GM18861 (cell line): ENCODE measurements around the gene SYNGR3.
"Not testable (repeated sequence)": the region's sequence is repeated elsewhere in the genome, so short reads cannot be mapped to it uniquely, and the experiment has no call there.

Experiments
- ATAC-seq: cut with Tn5 transposase; IDR thresholded peaks from one replicate; pipeline ENCODE4 v1.9.1; 2021; ENCODE audit not compliant: unreplicated experiment

Gene SYNGR3

GRCh38 chr16:1958715-1959268 is 31.0 kb upstream of the SYNGR3 start:
- no peak for ATAC-seq

GRCh38 chr16:1959269-1960039 is 30.3 kb upstream of the SYNGR3 start, which contains the start of gene NDUFB10:
TSS of gene NDUFB10 (plus strand) at chr16:1959538. CDS start at chr16:1959625, 87 bp downstream.
- ATAC-seq: peak; percentile 70

GRCh38 chr16:1960665-1961630 is 28.8 kb upstream of the SYNGR3 start:
- no peak for ATAC-seq

GRCh38 chr16:1961651-1962067 is 28.1 kb upstream of the SYNGR3 start:
- ATAC-seq: no peak

- ATAC-seq: not testable (repeated sequence)
Observed at GRCh38 chr16:1962161-1963153, 27.3 kb upstream of the SYNGR3 start.

GRCh38 chr16:1963806-1964505 is 25.8 kb upstream of the SYNGR3 start:
- no peak for ATAC-seq

- peak; percentile 72 for ATAC-seq
Observed at GRCh38 chr16:1964506-1965395, 25.0 kb upstream of the SYNGR3 start, which contains the start of gene RPS2. TSS of gene RPS2 (minus strand) at chr16:1964826. CDS start at chr16:1964625, 201 bp downstream.

GRCh38 chr16:1965396-1966001 is 24.3 kb upstream of the SYNGR3 start:
- no peak for ATAC-seq

- ATAC-seq: no peak
Observed at GRCh38 chr16:1966460-1966859, 23.3 kb upstream of the SYNGR3 start, which contains the start of gene RNF151. TSS of gene RNF151 (plus strand) at chr16:1966856. CDS start at chr16:1966882, 26 bp downstream.

GRCh38 chr16:1968146-1968953 is 21.4 kb upstream of the SYNGR3 start:
- ATAC-seq: no peak

GRCh38 chr16:1971796-1972489 is 17.8 kb upstream of the SYNGR3 start, which contains the start of gene TBL3:
TSS of gene TBL3 (plus strand) at chr16:1972053. CDS start at chr16:1972165, 112 bp downstream.
- ATAC-seq: peak; percentile 71

- no peak for ATAC-seq
Observed at GRCh38 chr16:1972490-1972877, 17.3 kb upstream of the SYNGR3 start.

- ATAC-seq: no peak
Observed at GRCh38 chr16:1973461-1974156, 16.2 kb upstream of the SYNGR3 start.

- ATAC-seq: no peak
Observed at GRCh38 chr16:1974157-1975070, 15.4 kb upstream of the SYNGR3 start.
